ENCODE results near the gene OR2M5. TPM values are rescaled to one million over a fixed set of nuclear protein-coding genes. Genes with fewer than 3 reads are reported as not detected.

OR2M5 gene
- total and polyA plus RNA-seq, 2 of the 8 experiments (the other 6 are each of a cell fraction or from before 2014, with no cell fraction given) = not detected

DNA sequence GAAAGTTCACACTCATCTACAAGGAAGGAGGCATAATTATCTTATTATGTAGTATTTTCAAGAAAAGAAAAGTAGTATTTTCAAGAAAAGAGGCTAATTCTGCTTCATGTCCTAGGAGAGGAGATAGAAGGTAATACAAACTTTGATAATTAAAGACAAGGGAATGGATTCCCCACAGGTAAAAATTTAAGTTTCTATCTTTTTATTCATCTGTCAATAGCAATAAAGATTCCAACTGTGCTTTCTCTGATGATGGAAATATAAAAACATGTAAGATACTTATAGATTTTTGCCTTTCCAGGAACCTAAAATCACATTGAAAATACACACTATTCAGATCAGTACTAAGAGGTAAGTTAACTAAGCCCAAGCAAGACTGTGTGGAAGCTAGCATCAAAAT is 29.6 kb downstream of the OR2M5 start, which contains the start of gene OR2M2:
Gene OR2M2, plus strand, starts transcription at position 301 of the 400 bp plus-strand sequence. CDS start 5,165 bp downstream, outside the sequence.
- no peak within 1 kb of the TSS for H3K4ac ChIP-seq (replicated peaks; ENCODE audit: insufficient read length, low read depth, low read length)
- H3K14ac ChIP-seq (ENCODE audit: insufficient read length) = no peak within 1 kb of the TSS
- H3K56ac ChIP-seq (replicated peaks; ENCODE audit: insufficient read length, low read depth, low read length) = no peak within 1 kb of the TSS
- no peaks in the 10 kb centered on the region for H3K27me3 ChIP-seq (replicated peaks in 1 of 4; ENCODE audit: control insufficient read depth in 3 of 4, extremely low read depth in 1 of 4, insufficient read depth in 3 of 4, low read length in 3 of 4)
- POLR2A ChIA-PET (ENCODE audit: partially characterized antibody) = no interaction called here
- H4K8ac ChIP-seq (ENCODE audit: extremely low read depth, insufficient read depth, low read length) = no peak within 1 kb of the TSS
- H2AK5ac ChIP-seq (ENCODE audit: low read depth, low read length) = no peak within 1 kb of the TSS
- DNase-seq (ENCODE audit: low read depth in 1 of 2, low spot score in 2 of 2) = no peak
- H3K79me1 ChIP-seq (ENCODE audit: low read depth, low read length) = no peaks in the 10 kb centered on the region
- no peak within 1 kb of the TSS for H2BK20ac ChIP-seq (ENCODE audit: low read length)
- no peak within 1 kb of the TSS for H3K4me2 ChIP-seq (ENCODE audit: insufficient read depth in 1 of 2, low read depth in 2 of 2, low read length in 2 of 2)
- H3K23me2 ChIP-seq (ENCODE audit: low read depth, low read length) = no peaks in the 10 kb centered on the region
- no peak within 1 kb of the TSS for H2BK5ac ChIP-seq (ENCODE audit: low read depth, low read length)
- no peak within 1 kb of the TSS for H4K91ac ChIP-seq (replicated peaks; ENCODE audit: insufficient read length, low read length)
- H2BK120ac ChIP-seq (replicated peaks; ENCODE audit: low read depth, low read length) = no peak within 1 kb of the TSS
- H3K4me3 ChIP-seq (ENCODE audit: extremely low read depth in 1 of 4, insufficient read depth in 2 of 4, low read depth in 3 of 4, low read length in 4 of 4) = no peak within 1 kb of the TSS
- no peak within 1 kb of the TSS for H2BK15ac ChIP-seq (ENCODE audit: low read length)
- no peaks in the 10 kb centered on the region for H4K20me1 ChIP-seq (replicated peaks in 1 of 2; ENCODE audit: control insufficient read depth in 1 of 2, insufficient read depth in 2 of 2, low read length in 2 of 2)
- no peak within 1 kb of the TSS for H4K5ac ChIP-seq (ENCODE audit: insufficient read length, low read depth, low read length)
- no peak within 1 kb of the TSS for H2AFZ ChIP-seq (ENCODE audit: low read length)
- no peak within 1 kb of the TSS for H3K27ac ChIP-seq (ENCODE audit: low read depth, low read length)
- no peak within 1 kb of the TSS for H3K18ac ChIP-seq (ENCODE audit: extremely low read depth, low read length)
- no peaks in the 10 kb centered on the region for H3K79me2 ChIP-seq (ENCODE audit: control insufficient read depth in 1 of 2, insufficient read depth in 2 of 2, low read length in 2 of 2)
- H3K9ac ChIP-seq (replicated peaks in 1 of 4; ENCODE audit: extremely low read depth in 1 of 4, low read depth in 3 of 4, low read length in 3 of 4) = no peak within 1 kb of the TSS
- no peak within 1 kb of the TSS for H2BK12ac ChIP-seq (ENCODE audit: low read depth, low read length)
- CTCF ChIA-PET (ENCODE audit: partially characterized antibody) = no interaction called here
- H3K9me3 ChIP-seq (ENCODE audit: insufficient read depth in 2 of 2, low read depth in 1 of 2, low read length in 1 of 2) = peaks cover 36 to 44% of the 10 kb centered on the region in 2 experiments
- no peaks in the 10 kb centered on the region for H3K4me1 ChIP-seq (replicated peaks in 1 of 4; ENCODE audit: control insufficient read depth in 3 of 4, insufficient read depth in 4 of 4, low read length in 3 of 4)
- no peaks in the 10 kb centered on the region for H3K36me3 ChIP-seq (ENCODE audit: control insufficient read depth in 2 of 4, insufficient read depth in 4 of 4, low read length in 3 of 4)
- no peak within 1 kb of the TSS for H3K23ac ChIP-seq (ENCODE audit: insufficient read length)
- no peak for FAIRE-seq
- no peak for TF ChIP-seq SIN3A (conservative IDR thresholded peaks at IDR 0.05 in 1 of 2, IDR thresholded peaks at IDR 0.05 in 1 of 2; ENCODE audit: low read depth in 1 of 2, low read length in 2 of 2)
- TF ChIP-seq EP300 (IDR thresholded peaks at IDR 0.05; ENCODE audit: borderline replicate concordance in 1 of 2, low read depth in 2 of 2, low read length in 2 of 2) = no peak
- no peak for TF ChIP-seq CBX8 (IDR thresholded peaks at IDR 0.05; ENCODE audit: borderline replicate concordance, low read depth, low read length)
- TF ChIP-seq JUND (IDR thresholded peaks at IDR 0.05; ENCODE audit: low read length) = no peak
- no peak for TF ChIP-seq POLR2AphosphoS5 (IDR thresholded peaks at IDR 0.05; ENCODE audit: low read depth, low read length)
- TF ChIP-seq TEAD4 (IDR thresholded peaks at IDR 0.05; ENCODE audit: low read depth, low read length) = no peak
- no peak for TF ChIP-seq KDM1A (IDR thresholded peaks at IDR 0.05; ENCODE audit: borderline replicate concordance, low read length)
- no peak for TF ChIP-seq MAFK (IDR thresholded peaks at IDR 0.05; ENCODE audit: low read depth, low read length)
- TF ChIP-seq HDAC6 (IDR thresholded peaks at IDR 0.05; ENCODE audit: low read depth, low read length) = no peak
- no peak for TF ChIP-seq CEBPB (IDR thresholded peaks at IDR 0.05; ENCODE audit: low read depth, low read length)
- TF ChIP-seq HDAC2 (IDR thresholded peaks at IDR 0.05; ENCODE audit: borderline replicate concordance in 1 of 2, low read depth in 2 of 2, low read length in 2 of 2) = no peak
- TF ChIP-seq RXRA (IDR thresholded peaks at IDR 0.05; ENCODE audit: insufficient read depth, low read depth, low read length) = no peak
- TF ChIP-seq ZNF274 (IDR thresholded peaks at IDR 0.05; ENCODE audit: borderline replicate concordance, extremely low read depth, low read length) = no peak
- TF ChIP-seq, protein P1, sequence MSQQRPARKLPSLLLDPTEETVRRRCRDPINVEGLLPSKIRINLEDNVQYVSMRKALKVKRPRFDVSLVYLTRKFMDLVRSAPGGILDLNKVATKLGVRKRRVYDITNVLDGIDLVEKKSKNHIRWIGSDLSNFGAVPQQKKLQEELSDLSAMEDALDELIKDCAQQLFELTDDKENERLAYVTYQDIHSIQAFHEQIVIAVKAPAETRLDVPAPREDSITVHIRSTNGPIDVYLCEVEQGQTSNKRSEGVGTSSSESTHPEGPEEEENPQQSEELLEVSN (IDR thresholded peaks at IDR 0.05) = no peak
